Transverse colon (tissue), 4 donors: ENCODE data around the gene TOP1. TPM values are rescaled to one million over a fixed set of nuclear protein-coding genes. Genes with fewer than 3 reads are reported as not detected.
"Not testable (repeated sequence)": the region's sequence is repeated elsewhere in the genome, so short reads cannot be mapped to it uniquely, and the experiment has no call there.

Source experiments
- DNase-seq: peaks from one replicate; pipeline ENCODE4 v3.0.0-alpha.2; 2019
- H3K27ac ChIP-seq, 4 donors: fragments of 200-600 bp; sonication (generic); 2 replicates each; pipeline ENCODE4 v1.5.1; 2016 to 2018; ENCODE audit warnings: inconsistent platforms in 4 of 4
- H3K27me3 ChIP-seq: fragments of 200-600 bp; sonication (generic); 2 replicates; pipeline ENCODE4 v1.5.1; 2017; ENCODE audit warnings: inconsistent platforms
- H3K36me3 ChIP-seq, 4 donors: fragments of 200-600 bp; sonication (generic); 2 replicates each; pipeline ENCODE4 v1.5.1; 2017 to 2019; ENCODE audit warnings: inconsistent platforms in 4 of 4
- H3K4me1 ChIP-seq, 4 donors: fragments of 200-600 bp; sonication (generic); 2 replicates each; pipeline ENCODE4 v1.5.1; 2017 to 2020; ENCODE audit warnings: inconsistent platforms in 4 of 4
- H3K4me3 ChIP-seq, 4 donors: fragments of 200-600 bp; sonication (generic); 1 replicate in 1 of 4; 2 replicates in 3 of 4; pipeline versions ENCODE4 v1.5.1 to v1.6.1; 2017 to 2019; ENCODE audit warnings: inconsistent platforms in 4 of 4
- H3K9me3 ChIP-seq, 2 donors: fragments of 200-600 bp; sonication (generic); 2 replicates each; pipeline ENCODE4 v1.5.1; 2017 to 2019; ENCODE audit warnings: inconsistent platforms in 2 of 2
- CTCF ChIP-seq, 5 experiments: fragments of 200-600 bp in 3 of 5; fragments of 450-650 bp in 2 of 5; sonication (generic) in 3 of 5; IDR thresholded peaks; 1 replicate in 2 of 5; 2 replicates in 3 of 5; pipeline ENCODE4 v1.5.1; 2016 to 2017; ENCODE audit warnings: antibody characterized with exemption in 5 of 5, inconsistent platforms in 3 of 5, mild to moderate bottlenecking in 2 of 5, moderate library complexity in 1 of 5
- EP300 ChIP-seq: sonication (generic); formaldehyde crosslinking; IDR thresholded peaks from one replicate; pipeline ENCODE4 v1.6.1; 2017; ENCODE audit warnings: antibody characterized with exemption, low read depth
- POLR2A ChIP-seq: fragments of 450-650 bp; IDR thresholded peaks from one replicate; pipeline ENCODE4 v1.6.1; 2016; ENCODE audit warnings: antibody characterized with exemption, mild to moderate bottlenecking, moderate library complexity
- POLR2AphosphoS5 ChIP-seq, 3 donors: sonication (generic); formaldehyde crosslinking; IDR thresholded peaks; one replicate each; pipeline ENCODE4 v1.6.1; 2016; ENCODE audit warnings: antibody characterized with exemption in 3 of 3
- WGBS, 2 donors: methylation state at CpG; one replicate each; pipeline ENCODE4 v1.1.5; 2018; ENCODE audit warnings: low coverage in 1 of 2; 5-methylcytosine and 5-hydroxymethylcytosine counted together
- in situ Hi-C, 4 donors: fragments of 200-750 bp; cut with MboI; loops; one replicate each; pipeline versions ENCODE4 v1.15.0 to v1.15.1; 2017; ENCODE audit warnings: low sequenced_read_pairs in 3 of 4, low pct_ligation_motif_present in 1 of 4, low pct_unique_long_range_greater_than_20kb in 1 of 4
- intact Hi-C: fragments of 100-400 bp; cut with DNase I; formaldehyde crosslinking; loops from one replicate; pipeline ENCODE4 v1.15.1; 2023; ENCODE audit warnings: low total_unique reads
- total RNA-seq, 4 donors: library from RNA; depleted of rRNA; stranded (reverse); fragments of >200 nt; gene quantifications; one replicate each; pipeline ENCODE4 v1.1.0, GENCODE V29; 2016

TOP1 gene
- total RNA-seq, 4 donors from 2014 or later: 29.6 to 52.3 (median 36.9) TPM

- in situ Hi-C loops (no loop called here), intact Hi-C loops (no loop called here)
- Histone ChIP-seq H3K4me1 (peaks cover 0 to 8% (median 5%) of the 10 kb centered on the region in 4 donors), H3K9me3 (no peaks in the 10 kb centered on the region), H3K36me3 (peaks cover 0 to 34% (median 12%) of the 10 kb centered on the region in 4 donors), H3K27ac (peak overlapping the region in 3 of 4 donors; percentile 57 to 73 (median 67)), H3K27me3 (no peaks in the 10 kb centered on the region), H3K4me3 (no peak overlapping the region)
- TF ChIP-seq EP300: no peak
- WGBS, 2 donors: 93 to 95% methylated on average over 5 to 6 of the region's 6 CpGs
- no peak for DNase-seq
Measured at GRCh38 chr20:41125530-41126457, 97.2 kb downstream of the TOP1 start.

- no peaks in the 10 kb centered on the region for H3K27me3 ChIP-seq
- no peak for TF ChIP-seq CTCF (IDR thresholded peaks at IDR 0.05)
- no peak for TF ChIP-seq POLR2A
- TF ChIP-seq EP300: no peak
- TF ChIP-seq POLR2AphosphoS5 (IDR thresholded peaks at IDR 0.05): no peak
- peaks cover 0 to 8% (median 5%) of the 10 kb centered on the region in 4 donors for H3K4me1 ChIP-seq
- H3K36me3 ChIP-seq: peaks cover 0 to 26% (median 10%) of the 10 kb centered on the region in 4 donors
- intact Hi-C loops (no loop called here), in situ Hi-C loops (no loop called here)
- no peak for DNase-seq
- no peak overlapping the region for H3K27ac ChIP-seq
- WGBS, 2 donors: 93 to 100% methylated on average over 3 of the region's 3 CpGs
- H3K9me3 ChIP-seq: no peaks in the 10 kb centered on the region
- H3K4me3 ChIP-seq: no peak overlapping the region
Measured at GRCh38 chr20:41126719-41127118, 98.1 kb downstream of the TOP1 start.

GRCh38 chr20:41128317-41128716, 99.7 kb downstream of the TOP1 start:
- DNase-seq, in situ Hi-C loops, intact Hi-C loops, H3K4me1 ChIP-seq, H3K9me3 ChIP-seq, H3K27me3 ChIP-seq, H3K4me3 ChIP-seq, H3K27ac ChIP-seq: not testable (repeated sequence)
- H3K36me3 ChIP-seq: peaks cover 0 to 10% (median 4%) of the 10 kb centered on the region in 4 donors
- 40% methylated on average over 1 of the region's 3 CpGs; no CpG with 5 or more reads in 1 of the 2 donors for WGBS, 2 donors

GRCh38 chr20:41131594-41132387, 103.2 kb downstream of the TOP1 start:
- TF ChIP-seq CTCF (IDR thresholded peaks at IDR 0.05) (no peak), EP300 (no peak), POLR2A (no peak), POLR2AphosphoS5 (IDR thresholded peaks at IDR 0.05) (no peak)
- WGBS, 2 donors: 72 to 73% methylated on average over 3 to 5 of the region's 5 CpGs
- intact Hi-C loops: no loop called here
- Histone ChIP-seq H3K27me3 (no peaks in the 10 kb centered on the region), H3K4me3 (no peak overlapping the region), H3K36me3 (no peaks in the 10 kb centered on the region), H3K27ac (no peak overlapping the region), H3K4me1 (peaks cover 0 to 6% (median 5%) of the 10 kb centered on the region in 4 donors), H3K9me3 (no peaks in the 10 kb centered on the region)
- peak; percentile 4 for DNase-seq
- in situ Hi-C loops: no loop called here

- H3K4me3 ChIP-seq, H3K27me3 ChIP-seq, in situ Hi-C loops: not testable (repeated sequence)
Measured at GRCh38 chr20:41132388-41132775, 103.8 kb downstream of the TOP1 start.

More at GRCh38 chr20:41132388-41132775, 103.8 kb downstream of the TOP1 start:
- H3K27ac ChIP-seq, DNase-seq, H3K9me3 ChIP-seq, H3K36me3 ChIP-seq, H3K4me1 ChIP-seq, intact Hi-C loops: not testable (repeated sequence)
- 74 to 89% methylated on average over 8 to 9 of the region's 9 CpGs for WGBS, 2 donors
